GM12865 (cell line): ENCODE measurements around the gene ZNF865.

ENCODE experiments used
- DNase-seq: peaks from one replicate; pipeline ENCODE4 v3.0.0; 2010; ENCODE audit warnings: low read depth
- H3K4me3 ChIP-seq: 2 replicates; pipeline ENCODE4 v1.5.1; 2011; ENCODE audit warnings: mild to moderate bottlenecking, low read depth, low read length, control low read depth
- CTCF ChIP-seq: IDR thresholded peaks from 2 replicates; pipeline ENCODE4 v1.5.1; 2011; ENCODE audit warnings: low read length, control low read depth, low read depth, inconsistent platforms; ENCODE audit not compliant: insufficient read depth; ENCODE audit errors: missing control alignments

ZNF865 gene

GRCh38 chr19:55663846-55664536, 58.5 kb downstream of the ZNF865 start:
- DNase-seq = no peak
- no peak for TF ChIP-seq CTCF
- no peak overlapping the region for H3K4me3 ChIP-seq

GRCh38 chr19:55666343-55667005, 61.0 kb downstream of the ZNF865 start:
- TF ChIP-seq CTCF = no peak
- no peak overlapping the region for H3K4me3 ChIP-seq
- no peak for DNase-seq
